Middle frontal gyrus (tissue), 1 donor: ENCODE results near the gene FSD2.
"Not testable (repeated sequence)": the region's sequence is repeated elsewhere in the genome, so short reads cannot be mapped to it uniquely, and the experiment has no call there.

Experiments used
- DNase-seq: peaks from one replicate; pipeline ENCODE4 v3.0.0-alpha.2; 2015; ENCODE audit warnings: low spot score; ENCODE audit errors: extremely low spot score

FSD2 gene

GRCh38 chr15:82830427-82831173, 24.7 kb upstream of the FSD2 start:
- no peak for DNase-seq

- no peak for DNase-seq
These were observed 23.4 kb upstream of the FSD2 start for GRCh38 chr15:82829234-82829633.

GRCh38 chr15:82828075-82828474, 22.2 kb upstream of the FSD2 start:
- no peak for DNase-seq

GRCh38 chr15:82823049-82823448, 17.2 kb upstream of the FSD2 start:
- no peak for DNase-seq

- not testable (repeated sequence) for DNase-seq
These were observed 16.0 kb upstream of the FSD2 start for GRCh38 chr15:82821851-82822250.

GRCh38 chr15:82821396-82821795, 15.5 kb upstream of the FSD2 start:
- DNase-seq: not testable (repeated sequence)

GRCh38 chr15:82820128-82820527, 14.3 kb upstream of the FSD2 start:
- no peak for DNase-seq

- DNase-seq: no peak
These were observed 7.1 kb upstream of the FSD2 start for GRCh38 chr15:82812994-82813393.

- DNase-seq: no peak
These were observed 5.1 kb upstream of the FSD2 start for GRCh38 chr15:82810890-82811426.

- no peak for DNase-seq
These were observed 4.4 kb upstream of the FSD2 start for GRCh38 chr15:82810061-82810889.

- peak; percentile 99 for DNase-seq
These were observed 3.6 kb upstream of the FSD2 start, which contains the start of gene WHAMM for GRCh38 chr15:82809308-82810060. Gene WHAMM, plus strand, starts transcription at chr15:82809628. Its CDS starts 99 bp downstream, at chr15:82809727.

GRCh38 chr15:82808634-82809041, 2.8 kb upstream of the FSD2 start:
- DNase-seq: no peak

- DNase-seq: no peak
These were observed 2.2 kb upstream of the FSD2 start for GRCh38 chr15:82807920-82808633.

GRCh38 chr15:82804575-82804949, 1.3 kb downstream of the FSD2 start:
- no peak for DNase-seq

- no peak for DNase-seq
These were observed 1.9 kb downstream of the FSD2 start for GRCh38 chr15:82803793-82804574.

- DNase-seq: no peak
These were observed 3.4 kb downstream of the FSD2 start for GRCh38 chr15:82802497-82802896.

GRCh38 chr15:82799183-82799841, 6.6 kb downstream of the FSD2 start:
- DNase-seq: no peak

- no peak for DNase-seq
These were observed 7.2 kb downstream of the FSD2 start for GRCh38 chr15:82798531-82799166.

GRCh38 chr15:82798104-82798503, 7.8 kb downstream of the FSD2 start:
- no peak for DNase-seq
